ENCODE data around the gene MOCS1. TPM values are rescaled to one million over a fixed set of nuclear protein-coding genes. Genes with fewer than 3 reads are reported as not detected.

Gene MOCS1
- total and polyA plus RNA-seq, 9 of the 15 experiments (the other 6 are each of a cell fraction or from before 2014, with no cell fraction given), result 0.69 to 12.7 (median 8.7) TPM

DNA sequence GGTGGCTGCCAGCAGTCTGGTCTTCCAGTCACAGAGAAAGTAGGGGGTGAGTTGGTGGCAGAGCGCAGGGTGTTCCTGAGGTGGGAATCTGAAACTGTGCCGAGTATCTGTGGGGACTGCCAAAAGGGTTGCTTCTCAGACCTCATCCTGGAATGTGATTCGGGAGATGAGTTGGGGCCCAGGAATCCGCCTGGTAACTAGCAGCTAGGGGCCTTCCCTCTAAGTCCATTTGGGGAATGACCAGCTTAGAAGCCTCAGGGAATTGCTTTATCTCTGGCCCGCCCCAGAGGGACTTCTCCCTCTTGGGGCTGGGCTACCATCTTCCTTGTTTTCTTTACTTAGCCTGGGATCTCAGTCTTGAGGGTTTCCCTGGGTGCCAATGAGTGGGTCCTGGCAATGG, 49.6 kb downstream of the MOCS1 start:
- no peaks in the 10 kb centered on the region for H3K4me1 ChIP-seq (replicated peaks in 1 of 2; ENCODE audit: control insufficient read depth in 2 of 2, insufficient read depth in 2 of 2, low read length in 2 of 2)
- H3K27ac ChIP-seq (ENCODE audit: extremely low read depth, low read depth, low read length), result no peak overlapping the region
- BruUV-seq (replicated peaks), result no TSS peak
- H4K20me1 ChIP-seq (replicated peaks; ENCODE audit: control insufficient read depth, insufficient read depth, low read length), result peaks cover 12% of the 10 kb centered on the region
- intact Hi-C loops (cut with micrococcal nuclease), result no loop called here
- H3K79me2 ChIP-seq (ENCODE audit: control insufficient read depth, insufficient read depth, low read length), result no peaks in the 10 kb centered on the region
- no peaks in the 10 kb centered on the region for H3K9me3 ChIP-seq (replicated peaks; ENCODE audit: control insufficient read depth, insufficient read depth, low read depth, low read length)
- H3K27me3 ChIP-seq (ENCODE audit: control insufficient read depth in 2 of 2, insufficient read depth in 2 of 2, low read length in 2 of 2), result peaks cover 15 to 43% of the 10 kb centered on the region in 2 experiments; a peak in 4 of 5 replicates
- ChIA-PET CTCF (ENCODE audit: low intra/inter-chr PET ratio) (no interaction called here), POLR2A (interaction anchor here (0.6 to 0.7 kb wide), 2 partner anchors 18 to 975 kb away, joined by 3 read pairs; no protein-coding TSS in a partner anchor)
- H2AFZ ChIP-seq (ENCODE audit: low read depth, low read length), result no peak overlapping the region
- no peak overlapping the region for H3K9ac ChIP-seq (ENCODE audit: insufficient read depth in 1 of 2, low read depth in 2 of 2, low read length in 2 of 2)
- WGBS (ENCODE audit: insufficient coverage, low coverage, missing lambda C conversion rate), result 0% methylated on average over 5 of the region's 5 CpGs
- no peaks in the 10 kb centered on the region for H3K9me1 ChIP-seq (ENCODE audit: control insufficient read depth, insufficient read depth, low read length)
- no peaks in the 10 kb centered on the region for H3K36me3 ChIP-seq (ENCODE audit: control insufficient read depth, insufficient read depth, low read length)
- DNase-seq (ENCODE audit: extremely low read depth in 1 of 4, low spot score in 3 of 4) (no peak), FAIRE-seq (no peak), ATAC-seq (no peak)
- no peak overlapping the region for H3K4me3 ChIP-seq
- in situ Hi-C loops (cut with MboI), result no loop called here
- TF ChIP-seq MAFG (tag; conservative IDR thresholded peaks at IDR 0.05) (no peak), CBX5 (IDR thresholded peaks at IDR 0.05; ENCODE audit: borderline replicate concordance, low read depth) (no peak), DDX20 (tag; IDR thresholded peaks at IDR 0.05; ENCODE audit: low read depth) (no peak), ZNF24 (IDR thresholded peaks at IDR 0.05) (no peak), NONO (IDR thresholded peaks at IDR 0.05; ENCODE audit: low read depth in 2 of 2, low read length in 1 of 2) (no peak), RB1 (IDR thresholded peaks at IDR 0.05; ENCODE audit: low read depth) (no peak), ZNF121 (CRISPR knock-in tag; conservative IDR thresholded peaks at IDR 0.05) (no peak), BMI1 (IDR thresholded peaks at IDR 0.05; ENCODE audit: low read length) (no peak), MYNN (IDR thresholded peaks at IDR 0.05) (no peak), MYNN (CRISPR knock-in tag; IDR thresholded peaks at IDR 0.05) (no peak), CHD4 (IDR thresholded peaks at IDR 0.05; ENCODE audit: insufficient read depth, insufficient replicate concordance, low read depth, low read length, poor library complexity, severe bottlenecking) (no peak), ZC3H4 (CRISPR knock-in tag; IDR thresholded peaks at IDR 0.05; ENCODE audit: borderline replicate concordance) (no peak), CAMTA2 (CRISPR knock-in tag; conservative IDR thresholded peaks at IDR 0.05) (no peak), XRCC5 (IDR thresholded peaks at IDR 0.05; ENCODE audit: low read depth, low read length) (no peak), EHMT2 (IDR thresholded peaks at IDR 0.05) (no peak), THRAP3 (IDR thresholded peaks at IDR 0.05; ENCODE audit: borderline replicate concordance) (no peak), ZNF431 (CRISPR knock-in tag; IDR thresholded peaks at IDR 0.05) (no peak)
- TF ChIP-seq, protein P1, sequence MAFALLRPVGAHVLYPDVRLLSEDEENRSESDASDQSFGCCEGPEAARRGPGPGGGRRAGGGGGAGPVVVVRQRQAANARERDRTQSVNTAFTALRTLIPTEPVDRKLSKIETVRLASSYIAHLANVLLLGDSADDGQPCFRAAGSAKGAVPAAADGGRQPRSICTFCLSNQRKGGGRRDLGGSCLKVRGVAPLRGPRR (CRISPR knock-in tag; IDR thresholded peaks at IDR 0.05), result no peak
- TF ChIP-seq, protein P2, sequence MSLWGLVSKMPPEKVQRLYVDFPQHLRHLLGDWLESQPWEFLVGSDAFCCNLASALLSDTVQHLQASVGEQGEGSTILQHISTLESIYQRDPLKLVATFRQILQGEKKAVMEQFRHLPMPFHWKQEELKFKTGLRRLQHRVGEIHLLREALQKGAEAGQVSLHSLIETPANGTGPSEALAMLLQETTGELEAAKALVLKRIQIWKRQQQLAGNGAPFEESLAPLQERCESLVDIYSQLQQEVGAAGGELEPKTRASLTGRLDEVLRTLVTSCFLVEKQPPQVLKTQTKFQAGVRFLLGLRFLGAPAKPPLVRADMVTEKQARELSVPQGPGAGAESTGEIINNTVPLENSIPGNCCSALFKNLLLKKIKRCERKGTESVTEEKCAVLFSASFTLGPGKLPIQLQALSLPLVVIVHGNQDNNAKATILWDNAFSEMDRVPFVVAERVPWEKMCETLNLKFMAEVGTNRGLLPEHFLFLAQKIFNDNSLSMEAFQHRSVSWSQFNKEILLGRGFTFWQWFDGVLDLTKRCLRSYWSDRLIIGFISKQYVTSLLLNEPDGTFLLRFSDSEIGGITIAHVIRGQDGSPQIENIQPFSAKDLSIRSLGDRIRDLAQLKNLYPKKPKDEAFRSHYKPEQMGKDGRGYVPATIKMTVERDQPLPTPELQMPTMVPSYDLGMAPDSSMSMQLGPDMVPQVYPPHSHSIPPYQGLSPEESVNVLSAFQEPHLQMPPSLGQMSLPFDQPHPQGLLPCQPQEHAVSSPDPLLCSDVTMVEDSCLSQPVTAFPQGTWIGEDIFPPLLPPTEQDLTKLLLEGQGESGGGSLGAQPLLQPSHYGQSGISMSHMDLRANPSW (CRISPR knock-in tag; IDR thresholded peaks at IDR 0.05), result no peak
- TF ChIP-seq, protein P3, sequence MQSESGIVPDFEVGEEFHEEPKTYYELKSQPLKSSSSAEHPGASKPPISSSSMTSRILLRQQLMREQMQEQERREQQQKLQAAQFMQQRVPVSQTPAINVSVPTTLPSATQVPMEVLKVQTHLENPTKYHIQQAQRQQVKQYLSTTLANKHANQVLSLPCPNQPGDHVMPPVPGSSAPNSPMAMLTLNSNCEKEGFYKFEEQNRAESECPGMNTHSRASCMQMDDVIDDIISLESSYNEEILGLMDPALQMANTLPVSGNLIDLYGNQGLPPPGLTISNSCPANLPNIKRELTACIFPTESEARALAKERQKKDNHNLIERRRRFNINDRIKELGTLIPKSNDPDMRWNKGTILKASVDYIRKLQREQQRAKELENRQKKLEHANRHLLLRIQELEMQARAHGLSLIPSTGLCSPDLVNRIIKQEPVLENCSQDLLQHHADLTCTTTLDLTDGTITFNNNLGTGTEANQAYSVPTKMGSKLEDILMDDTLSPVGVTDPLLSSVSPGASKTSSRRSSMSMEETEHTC (IDR thresholded peaks at IDR 0.05), result no peak
- H3K4me2 ChIP-seq (ENCODE audit: insufficient read depth, low read length), result no peak overlapping the region
